Activated CD4-positive, alpha-beta T cell treated with anti-CD3 and anti-CD28 coated beads, Interleukin-2, amount 10 ng/mL, durations not matched to agents 7 days and 5 days (primary cell): ENCODE results near the gene KCTD19. TPM values are rescaled to one million over a fixed set of nuclear protein-coding genes. Genes with fewer than 3 reads are reported as not detected.

Source experiments
- CTCF ChIA-PET: fragments of 350-600 bp; sonication (Branson Sonifier 250); formaldehyde crosslinking; loops from one replicate; lab custom pipeline; 2021; ENCODE audit warnings: antibody characterized with exemption; lab: Charles Lee
- POLR2A ChIA-PET: fragments of 350-600 bp; sonication (Branson Sonifier 250); formaldehyde crosslinking; loops from one replicate; lab custom pipeline; 2021; ENCODE audit warnings: antibody characterized with exemption; lab: Charles Lee
- DNase-seq: peaks from one replicate; pipeline ENCODE4 v3.0.0-alpha.2; 2020
- H3K27ac Mint-ChIP-seq: one replicate; pipeline ENCODE4 v1.8.0; 2021; ENCODE audit warnings: mild to moderate bottlenecking, moderate library complexity, mixed read lengths
- H3K27me3 Mint-ChIP-seq: one replicate; pipeline ENCODE4 v1.8.0; 2021; ENCODE audit warnings: mixed read lengths
- H3K36me3 Mint-ChIP-seq: one replicate; pipeline ENCODE4 v1.8.0; 2021; ENCODE audit warnings: low read depth, mixed read lengths
- H3K4me1 Mint-ChIP-seq: one replicate; pipeline ENCODE4 v1.8.0; 2021; ENCODE audit warnings: mixed read lengths
- H3K4me3 Mint-ChIP-seq: one replicate; pipeline ENCODE4 v1.8.0; 2021; ENCODE audit warnings: mild to moderate bottlenecking, moderate library complexity, mixed read lengths
- H3K9me3 Mint-ChIP-seq: one replicate; pipeline ENCODE4 v1.8.0; 2021; ENCODE audit warnings: mixed read lengths
- total RNA-seq, 2 experiments: library from RNA; stranded (reverse); gene quantifications; one replicate each; pipeline ENCODE4 v1.2.3, GENCODE V29; 2021

The KCTD19 gene
- total RNA-seq, 2 experiments from 2014 or later, result not detected

- H3K4me3 Mint-ChIP-seq, result no peak overlapping the region
- ChIA-PET POLR2A (no interaction called here), CTCF (interaction anchor here (1.0 to 1.3 kb wide), 4 partner anchors 8 to 33 kb away, joined by 3 to 4 read pairs (median 4); no protein-coding TSS in a partner anchor)
- H3K27me3 Mint-ChIP-seq, result no peaks in the 10 kb centered on the region
- H3K36me3 Mint-ChIP-seq, result no peaks in the 10 kb centered on the region
- peak overlapping the region; percentile 60 for H3K27ac Mint-ChIP-seq
- DNase-seq, result peak; percentile 66
- peaks cover 21% of the 10 kb centered on the region for H3K4me1 Mint-ChIP-seq
- no peaks in the 10 kb centered on the region for H3K9me3 Mint-ChIP-seq
Observed at GRCh38 chr16:67311607-67312488, 14.7 kb downstream of the KCTD19 start.

- Mint-ChIP-seq H3K4me1 (peaks cover 21% of the 10 kb centered on the region), H3K4me3 (no peak overlapping the region), H3K9me3 (no peaks in the 10 kb centered on the region), H3K27ac (no peak overlapping the region), H3K27me3 (no peaks in the 10 kb centered on the region), H3K36me3 (no peaks in the 10 kb centered on the region)
- no peak for DNase-seq
- ChIA-PET POLR2A (no interaction called here), CTCF (interaction anchor here (1.3 kb wide), 1 partner anchor 9 kb away, joined by 4 read pairs; no protein-coding TSS in a partner anchor)
Observed at GRCh38 chr16:67310561-67310960, 16.0 kb downstream of the KCTD19 start.

DNA sequence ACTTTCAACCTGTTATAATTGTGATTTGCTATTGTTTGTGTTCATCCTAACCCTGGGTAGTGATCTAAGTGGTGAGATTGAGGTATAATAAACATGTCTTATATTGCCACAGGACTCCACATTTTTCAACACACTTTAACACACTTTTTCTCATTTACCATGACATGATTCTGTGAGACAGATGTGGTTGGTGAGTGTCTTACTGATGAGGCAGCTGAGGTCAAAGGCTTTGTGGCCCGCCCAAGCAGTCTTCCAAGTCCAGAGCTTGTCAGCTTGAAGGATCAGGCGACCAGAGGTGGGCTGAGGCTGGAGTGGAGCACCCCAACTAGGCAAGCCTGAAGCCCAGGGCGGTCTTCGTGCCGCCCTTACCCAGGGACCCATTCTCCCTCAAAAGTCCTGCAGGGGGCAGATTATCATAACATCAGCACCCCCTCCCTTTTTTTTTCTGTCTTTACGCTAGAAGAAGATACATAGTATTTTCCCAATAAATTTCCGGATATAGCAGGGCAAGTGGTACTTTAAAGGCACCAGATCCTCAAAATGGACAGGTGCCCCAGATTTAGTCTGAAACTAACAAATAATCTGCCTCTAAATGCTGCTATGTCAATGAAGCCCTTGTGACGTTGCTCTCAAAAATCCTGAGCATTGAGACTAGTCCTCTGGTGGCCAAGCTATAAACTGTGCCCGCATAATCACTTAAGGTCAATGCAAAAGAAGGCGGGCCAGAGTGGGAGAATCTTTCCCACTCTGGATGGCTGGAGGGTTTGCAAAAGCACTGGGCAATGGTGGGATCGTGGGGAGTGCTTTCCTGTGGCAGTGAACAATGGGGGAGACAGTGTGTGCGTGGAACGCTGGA lies 21.1 kb downstream of the KCTD19 start:
- Mint-ChIP-seq H3K9me3 (no peaks in the 10 kb centered on the region), H3K4me1 (peaks cover 2% of the 10 kb centered on the region)

GRCh38 chr16:67304020-67304419 lies 22.5 kb downstream of the KCTD19 start:
- H3K27me3 Mint-ChIP-seq, result no peaks in the 10 kb centered on the region

More for the DNA sequence above, 21.1 kb downstream of the KCTD19 start:
- Mint-ChIP-seq H3K27ac (no peak overlapping the region), H3K4me3 (no peak overlapping the region), H3K27me3 (no peaks in the 10 kb centered on the region), H3K36me3 (no peaks in the 10 kb centered on the region)
- ChIA-PET POLR2A (no interaction called here), CTCF (no interaction called here)
- no peak for DNase-seq

DNA sequence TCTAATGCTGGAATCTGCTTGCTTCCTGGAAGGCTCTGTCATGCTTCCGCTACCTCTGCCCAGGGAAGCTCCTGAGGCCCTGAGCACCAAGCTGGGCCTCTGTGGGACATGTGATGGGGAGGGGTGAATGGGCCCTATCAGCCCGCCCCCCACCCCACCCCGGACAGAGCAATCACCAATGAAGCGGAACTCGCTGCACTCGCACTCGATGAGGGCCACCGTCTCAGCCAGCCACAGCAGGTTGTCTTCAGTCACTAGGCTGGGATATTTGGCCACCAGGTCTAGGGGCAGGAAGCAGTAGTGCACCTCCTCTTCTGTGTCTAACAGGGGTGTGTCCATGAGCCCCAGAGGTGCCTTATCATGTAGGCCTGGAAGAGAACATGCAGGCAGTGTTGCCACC lies 23.6 kb downstream of the KCTD19 start:
- Mint-ChIP-seq H3K4me3 (no peak overlapping the region), H3K4me1 (no peaks in the 10 kb centered on the region), H3K27ac (no peak overlapping the region), H3K27me3 (no peaks in the 10 kb centered on the region), H3K9me3 (no peaks in the 10 kb centered on the region), H3K36me3 (no peaks in the 10 kb centered on the region)
- ChIA-PET POLR2A (no interaction called here), CTCF (interaction anchor here (0.7 kb wide), 1 partner anchor 9 kb away, joined by 4 read pairs; no protein-coding TSS in a partner anchor)
- no peak for DNase-seq

More at GRCh38 chr16:67304020-67304419, 22.5 kb downstream of the KCTD19 start:
- H3K9me3 Mint-ChIP-seq, result no peaks in the 10 kb centered on the region
- no peak overlapping the region for H3K4me3 Mint-ChIP-seq
- H3K36me3 Mint-ChIP-seq, result no peaks in the 10 kb centered on the region
- ChIA-PET CTCF (no interaction called here), POLR2A (no interaction called here)
- DNase-seq, result no peak
- no peak overlapping the region for H3K27ac Mint-ChIP-seq
- H3K4me1 Mint-ChIP-seq, result no peaks in the 10 kb centered on the region

DNA sequence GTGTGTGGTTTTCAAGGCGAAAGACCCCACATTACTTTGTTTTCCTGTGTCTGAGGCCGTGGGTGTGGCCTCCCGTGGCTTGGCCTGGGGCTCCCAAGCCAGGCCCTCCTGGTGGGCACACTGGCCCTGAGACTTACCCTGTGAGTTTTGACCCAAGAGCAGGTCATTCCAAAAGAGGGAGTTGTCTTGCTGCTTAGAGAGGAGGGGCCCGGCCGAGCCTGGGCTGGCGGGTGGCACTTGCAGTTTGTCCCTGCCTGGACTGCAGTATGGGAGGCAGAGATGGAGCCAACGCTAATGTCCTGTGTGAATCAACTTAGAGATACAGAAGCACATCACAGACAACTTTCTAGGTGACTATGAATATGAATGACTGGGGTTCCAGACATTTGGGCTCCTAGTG lies 24.5 kb downstream of the KCTD19 start:
- Mint-ChIP-seq H3K4me1 (no peaks in the 10 kb centered on the region), H3K9me3 (no peaks in the 10 kb centered on the region), H3K27me3 (no peaks in the 10 kb centered on the region), H3K4me3 (no peak overlapping the region), H3K36me3 (no peaks in the 10 kb centered on the region), H3K27ac (no peak overlapping the region)
- POLR2A ChIA-PET, result no interaction called here
- CTCF ChIA-PET, result interaction anchor here (0.7 to 1.5 kb wide), 2 partner anchors 9 to 179 kb away, joined by 3 to 4 read pairs; partner anchors contain the start of gene ATP6V0D1
- no peak for DNase-seq

DNA sequence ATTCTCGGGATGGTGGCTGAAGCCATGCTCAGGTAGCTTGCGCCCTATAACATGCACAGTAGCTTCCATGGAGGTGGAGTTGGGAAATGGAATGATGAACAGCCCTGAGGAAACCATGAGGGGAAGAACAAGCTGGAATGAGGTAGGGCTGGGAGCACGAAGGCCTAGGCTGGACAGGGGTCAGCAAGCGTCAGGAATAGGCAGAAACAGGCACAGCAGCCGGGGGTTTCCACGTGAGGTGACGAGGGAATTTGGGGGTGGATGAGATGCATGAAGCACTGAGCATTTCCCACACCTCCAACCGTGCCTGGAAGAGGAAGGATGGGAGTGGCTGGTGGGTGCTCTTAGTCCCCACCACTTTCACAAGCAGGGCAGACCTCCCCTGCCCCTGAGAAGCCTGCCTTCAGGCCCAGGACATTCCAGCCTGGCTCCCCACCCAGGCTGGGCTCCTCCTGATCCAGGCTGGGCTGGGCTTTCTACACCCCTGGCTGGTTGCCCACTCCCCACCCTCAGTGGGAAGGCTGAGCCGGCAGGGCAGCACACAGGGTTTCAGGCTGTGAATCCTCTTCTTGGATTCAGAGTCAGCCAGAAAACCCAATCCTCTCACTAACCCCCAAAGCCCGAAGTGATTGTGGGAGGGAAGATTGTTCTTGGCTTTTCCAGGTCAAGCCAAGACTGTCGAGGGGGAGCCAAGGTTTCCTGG lies 25.3 kb downstream of the KCTD19 start:
- no peak overlapping the region for H3K27ac Mint-ChIP-seq
- no peak for DNase-seq
- H3K9me3 Mint-ChIP-seq, result no peaks in the 10 kb centered on the region
- no peaks in the 10 kb centered on the region for H3K27me3 Mint-ChIP-seq
- POLR2A ChIA-PET, result no interaction called here
- no peak overlapping the region for H3K4me3 Mint-ChIP-seq
- H3K36me3 Mint-ChIP-seq, result no peaks in the 10 kb centered on the region
- H3K4me1 Mint-ChIP-seq, result no peaks in the 10 kb centered on the region
- CTCF ChIA-PET, result interaction anchor here (1.5 kb wide), 1 partner anchor 180 kb away, joined by 3 read pairs; the partner anchor contains the start of gene ATP6V0D1

DNA sequence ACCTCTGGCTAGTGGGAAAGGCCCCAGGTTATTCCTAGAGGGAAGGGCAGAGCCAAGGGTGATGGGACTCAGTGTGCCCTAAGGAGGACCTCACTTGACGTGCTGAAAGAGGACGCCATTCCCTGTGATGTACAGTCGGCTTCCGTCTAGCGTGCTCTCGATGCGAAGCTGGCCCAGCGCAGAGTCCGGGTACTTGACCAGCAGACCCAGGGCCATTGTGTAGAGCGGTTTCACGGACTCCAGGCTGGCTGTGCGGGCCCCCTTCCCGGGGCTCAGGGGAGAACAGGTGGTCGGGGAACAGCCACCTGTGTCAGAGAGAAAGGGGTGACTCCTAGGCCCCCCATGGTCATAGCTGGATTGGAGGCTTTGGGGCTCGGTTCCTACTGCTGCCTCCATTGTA lies 27.3 kb downstream of the KCTD19 start:
- DNase-seq, result no peak
- no peaks in the 10 kb centered on the region for H3K27me3 Mint-ChIP-seq
- no peak overlapping the region for H3K4me3 Mint-ChIP-seq
- H3K9me3 Mint-ChIP-seq, result no peaks in the 10 kb centered on the region
- no peaks in the 10 kb centered on the region for H3K36me3 Mint-ChIP-seq
- ChIA-PET CTCF (no interaction called here), POLR2A (no interaction called here)
- H3K4me1 Mint-ChIP-seq, result no peaks in the 10 kb centered on the region
- H3K27ac Mint-ChIP-seq, result no peak overlapping the region

- no peaks in the 10 kb centered on the region for H3K9me3 Mint-ChIP-seq
- H3K4me1 Mint-ChIP-seq, result no peaks in the 10 kb centered on the region
- POLR2A ChIA-PET, result no interaction called here
- no peak overlapping the region for H3K27ac Mint-ChIP-seq
- CTCF ChIA-PET, result interaction anchor here (0.9 to 1.5 kb wide), 4 partner anchors 19 to 84 kb away, joined by 3 to 4 read pairs (median 3); partner anchors contain the start of genes KCTD19, LRRC36 and PLEKHG4
- no peaks in the 10 kb centered on the region for H3K36me3 Mint-ChIP-seq
- H3K4me3 Mint-ChIP-seq, result no peak overlapping the region
- H3K27me3 Mint-ChIP-seq, result no peaks in the 10 kb centered on the region
- DNase-seq, result no peak
Observed at GRCh38 chr16:67298277-67298676, 28.3 kb downstream of the KCTD19 start.

GRCh38 chr16:67296420-67296819 lies 30.1 kb downstream of the KCTD19 start:
- Mint-ChIP-seq H3K4me1 (no peaks in the 10 kb centered on the region), H3K4me3 (no peak overlapping the region), H3K27me3 (no peaks in the 10 kb centered on the region), H3K27ac (no peak overlapping the region), H3K9me3 (no peaks in the 10 kb centered on the region), H3K36me3 (no peaks in the 10 kb centered on the region)
- POLR2A ChIA-PET, result no interaction called here
- CTCF ChIA-PET, result interaction anchor here (1.0 kb wide), 1 partner anchor 15 kb away, joined by 3 read pairs; no protein-coding TSS in a partner anchor
- no peak for DNase-seq

- CTCF ChIA-PET, result interaction anchor here (1.5 kb wide), 1 partner anchor 11 kb away, joined by 4 read pairs; no protein-coding TSS in a partner anchor
- Mint-ChIP-seq H3K27me3 (no peaks in the 10 kb centered on the region), H3K9me3 (no peaks in the 10 kb centered on the region), H3K36me3 (no peaks in the 10 kb centered on the region), H3K27ac (no peak overlapping the region), H3K4me1 (no peaks in the 10 kb centered on the region), H3K4me3 (no peak overlapping the region)
- DNase-seq, result no peak
- POLR2A ChIA-PET, result no interaction called here
Observed at GRCh38 chr16:67294938-67295361, 31.6 kb downstream of the KCTD19 start.

- no peak for DNase-seq
- H3K36me3 Mint-ChIP-seq, result no peaks in the 10 kb centered on the region
- H3K27ac Mint-ChIP-seq, result no peak overlapping the region
- H3K4me1 Mint-ChIP-seq, result peaks cover 6% of the 10 kb centered on the region
- ChIA-PET CTCF (interaction anchor here (1.5 kb wide), 1 partner anchor 11 kb away, joined by 4 read pairs; no protein-coding TSS in a partner anchor), POLR2A (no interaction called here)
- H3K4me3 Mint-ChIP-seq, result no peak overlapping the region
- no peaks in the 10 kb centered on the region for H3K9me3 Mint-ChIP-seq
- H3K27me3 Mint-ChIP-seq, result no peaks in the 10 kb centered on the region
Observed at GRCh38 chr16:67294171-67294757, 32.3 kb downstream of the KCTD19 start.
